Posterior cingulate gyrus (tissue), 11 donors: ENCODE data around the gene RAD51B.
A peak's percentile ranks its signal among the peaks of the same experiment; 100 is the strongest.
"Not testable (repeated sequence)": the region's sequence is repeated elsewhere in the genome, so short reads cannot be mapped to it uniquely, and the experiment has no call there.

Source experiments
- DNase-seq, 10 donors: peaks; one replicate each; pipeline versions ENCODE4 v3.0.0 to v3.0.0-alpha.2; 2020 to 2021; ENCODE audit warnings: mixed read lengths in 3 of 10
- intact Hi-C: fragments of 100-400 bp; cut with DNase I; formaldehyde crosslinking; loops from one replicate; pipeline ENCODE4 v1.15.1; 2023

The RAD51B gene

GRCh38 chr14:68274725-68275124 is 455.1 kb downstream of the RAD51B start:
- intact Hi-C loops: no loop called here
- DNase-seq: no peak

GRCh38 chr14:68278576-68279436 is 459.2 kb downstream of the RAD51B start:
- intact Hi-C loops: no loop called here
- DNase-seq: no peak

- intact Hi-C loops: no loop called here
- DNase-seq: no peak
Observed at GRCh38 chr14:68279437-68279720, 459.8 kb downstream of the RAD51B start.

GRCh38 chr14:68279777-68280233 is 460.2 kb downstream of the RAD51B start:
- DNase-seq: no peak
- intact Hi-C loops: no loop called here

GRCh38 chr14:68281497-68281896 is 461.9 kb downstream of the RAD51B start:
- no peak for DNase-seq
- intact Hi-C loops: no loop called here

- intact Hi-C loops: no loop called here
- no peak for DNase-seq
Observed at GRCh38 chr14:68282479-68283377, 463.1 kb downstream of the RAD51B start.

- DNase-seq: peak in 1 of 10 donors; percentile 75
- intact Hi-C loops: no loop called here
Observed at GRCh38 chr14:68283378-68284123, 464.0 kb downstream of the RAD51B start.

- no peak for DNase-seq
- intact Hi-C loops: no loop called here
Observed at GRCh38 chr14:68284333-68284732, 464.8 kb downstream of the RAD51B start.

GRCh38 chr14:68284834-68285233 is 465.3 kb downstream of the RAD51B start:
- intact Hi-C loops: no loop called here
- DNase-seq: no peak

GRCh38 chr14:68285421-68286179 is 466.0 kb downstream of the RAD51B start:
- intact Hi-C loops: no loop called here
- no peak for DNase-seq

GRCh38 chr14:68286667-68287066 is 467.1 kb downstream of the RAD51B start:
- intact Hi-C loops: no loop called here
- DNase-seq: no peak

GRCh38 chr14:68289452-68289851 is 469.9 kb downstream of the RAD51B start:
- DNase-seq, intact Hi-C loops: not testable (repeated sequence)

- DNase-seq: no peak
- intact Hi-C loops: no loop called here
Observed at GRCh38 chr14:68291820-68292219, 472.2 kb downstream of the RAD51B start.

- intact Hi-C loops: no loop called here
- no peak for DNase-seq
Observed at GRCh38 chr14:68292441-68293215, 473.0 kb downstream of the RAD51B start.

GRCh38 chr14:68293404-68293803 is 473.8 kb downstream of the RAD51B start:
- no peak for DNase-seq

GRCh38 chr14:68295316-68295816 is 475.8 kb downstream of the RAD51B start:
- intact Hi-C loops: no loop called here
- DNase-seq: no peak

More at GRCh38 chr14:68293404-68293803, 473.8 kb downstream of the RAD51B start:
- intact Hi-C loops: no loop called here

- intact Hi-C loops: no loop called here
- no peak for DNase-seq
Observed at GRCh38 chr14:68297039-68297438, 477.5 kb downstream of the RAD51B start.

GRCh38 chr14:68297876-68298468 is 478.4 kb downstream of the RAD51B start:
- no peak for DNase-seq
- intact Hi-C loops: no loop called here

GRCh38 chr14:68300608-68301007 is 481.0 kb downstream of the RAD51B start:
- intact Hi-C loops: no loop called here
- no peak for DNase-seq
